Measurements from ENCODE around the gene PDE11A.

PDE11A gene

DNA sequence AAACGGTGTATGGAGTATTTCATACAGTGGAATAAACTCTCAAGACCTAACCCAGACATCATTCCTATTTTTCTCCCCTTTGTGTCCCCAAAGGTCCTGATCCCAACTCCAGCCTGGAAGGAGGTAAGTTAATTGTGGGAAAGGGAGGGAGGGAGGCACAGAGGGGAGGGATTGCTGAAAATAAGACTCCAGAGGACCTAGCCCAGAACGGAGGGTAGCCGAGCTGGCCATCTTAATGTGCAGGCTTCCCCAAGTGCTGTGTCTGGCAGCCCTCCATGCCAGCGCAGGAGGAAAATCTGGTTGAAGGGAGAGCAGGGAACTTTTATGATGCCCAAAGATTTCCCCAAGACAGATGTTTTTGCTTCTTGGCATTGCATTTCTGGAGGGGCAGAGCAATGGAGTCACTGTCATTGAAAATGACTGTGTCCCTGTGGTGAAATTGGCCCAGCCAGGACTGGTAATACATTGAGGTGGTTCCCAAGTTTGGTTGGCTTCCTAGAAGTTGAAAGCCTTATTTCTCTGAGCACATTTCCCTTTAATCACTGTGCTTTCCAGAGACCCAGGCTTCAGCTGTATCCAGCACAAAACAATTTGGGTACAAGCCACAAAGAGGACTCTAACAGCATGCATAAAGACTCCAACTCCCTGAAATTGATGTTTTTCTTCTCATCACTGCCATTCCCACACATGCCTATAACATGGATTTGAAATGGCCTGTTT, 477.3 kb downstream of the PDE11A start:
- DNase-seq (ENCODE audit: low read depth): no peak

- no peak for DNase-seq (ENCODE audit: low read depth)
Observed at GRCh38 chr2:177593402-177593801, 479.2 kb downstream of the PDE11A start.

- DNase-seq (ENCODE audit: low read depth): no peak
Observed at GRCh38 chr2:177592945-177593344, 479.6 kb downstream of the PDE11A start.

GRCh38 chr2:177592397-177592796, 480.2 kb downstream of the PDE11A start:
- DNase-seq (ENCODE audit: low read depth): no peak

GRCh38 chr2:177589186-177589585, 483.4 kb downstream of the PDE11A start:
- DNase-seq (ENCODE audit: low read depth): no peak

DNA sequence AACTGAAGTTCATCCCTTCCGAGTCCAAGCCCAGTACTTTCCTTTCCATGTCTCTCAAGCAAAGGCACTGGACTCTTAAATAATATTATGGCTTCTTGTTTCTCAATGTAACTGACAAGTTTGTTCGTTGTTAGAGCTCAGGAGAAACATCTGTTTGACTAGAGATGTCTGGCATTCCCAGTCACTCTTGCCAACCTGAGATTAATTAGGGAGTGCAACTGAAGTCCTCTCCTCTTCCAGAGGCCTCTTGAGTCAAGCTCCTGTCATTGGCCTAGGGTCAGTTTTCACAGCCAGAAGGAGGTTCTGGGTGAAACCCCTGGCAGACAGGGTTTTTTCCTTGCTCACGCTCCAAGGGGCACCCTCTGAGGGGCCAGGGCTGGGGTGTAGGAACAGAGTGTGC, 483.9 kb downstream of the PDE11A start:
- DNase-seq (ENCODE audit: low read depth): no peak

GRCh38 chr2:177587371-177587770, 485.2 kb downstream of the PDE11A start:
- DNase-seq (ENCODE audit: low read depth): no peak

DNA sequence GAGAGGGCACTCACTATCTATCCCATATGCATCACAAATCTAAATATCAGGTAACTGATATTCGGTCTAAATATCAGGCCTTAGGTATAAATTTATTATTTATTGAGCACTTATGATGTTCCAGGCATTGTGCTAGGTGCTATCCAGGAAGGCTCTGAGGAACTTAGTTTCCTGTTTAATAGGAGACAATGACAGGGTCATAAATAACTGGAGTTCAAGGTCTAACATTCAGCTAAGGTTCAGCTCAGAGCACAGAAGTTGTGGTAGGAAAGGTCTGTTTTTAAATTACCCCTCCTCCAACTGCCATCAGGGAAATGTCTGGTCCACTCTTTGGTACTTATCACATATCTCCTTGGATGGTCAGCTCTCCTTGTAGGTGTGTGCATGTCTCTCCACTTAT, 486.4 kb downstream of the PDE11A start:
- no peak for DNase-seq (ENCODE audit: low read depth)

GRCh38 chr2:177585234-177585863, 487.2 kb downstream of the PDE11A start:
- no peak for DNase-seq (ENCODE audit: low read depth)

- no peak for DNase-seq (ENCODE audit: low read depth)
Observed at GRCh38 chr2:177584030-177584692, 488.4 kb downstream of the PDE11A start.

DNA sequence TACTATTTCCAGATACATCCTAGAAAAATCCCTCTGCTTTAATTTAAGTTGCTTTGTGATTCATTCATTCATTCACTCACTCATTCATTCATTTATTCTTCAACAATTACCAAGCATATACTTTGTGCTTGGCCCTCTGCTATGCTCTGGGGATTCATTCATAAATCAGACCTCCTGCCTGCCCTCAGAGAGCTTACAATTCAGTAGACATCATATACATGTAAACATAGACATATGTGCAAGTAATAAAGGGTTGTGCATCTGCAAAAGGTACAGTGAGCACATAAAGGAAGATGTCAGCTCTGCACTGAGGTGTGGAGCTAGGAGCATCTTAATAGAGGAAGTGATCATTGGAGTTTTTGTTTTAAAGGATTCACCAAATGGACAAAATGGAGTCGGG, 490.6 kb downstream of the PDE11A start:
- DNase-seq (ENCODE audit: low read depth): no peak

DNA sequence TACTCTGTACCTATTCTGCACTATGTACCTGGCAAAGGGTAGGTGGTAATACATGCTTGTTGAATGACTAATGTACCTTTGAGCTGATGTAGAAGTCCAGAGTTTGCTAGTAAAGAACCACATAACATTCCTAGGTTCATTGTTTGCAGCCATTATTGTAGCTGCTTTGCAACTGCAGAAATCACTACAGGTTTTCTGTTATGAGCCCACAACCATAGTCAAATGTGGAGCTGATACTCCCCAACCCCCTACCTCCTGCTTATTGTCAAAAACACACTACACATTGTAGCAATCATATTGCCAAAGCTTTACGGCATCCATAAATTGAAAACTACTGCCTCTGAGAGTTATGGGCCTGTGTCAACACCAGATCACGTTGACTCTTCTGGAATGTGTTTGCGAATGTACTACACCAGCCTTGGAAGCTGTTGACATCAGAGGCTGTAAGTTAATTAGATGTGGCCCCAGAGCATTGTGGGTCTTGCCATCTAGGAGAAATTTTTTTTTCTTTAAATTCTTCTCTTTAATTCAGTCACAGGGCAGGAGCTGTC, 493.0 kb downstream of the PDE11A start:
- DNase-seq (ENCODE audit: low read depth): no peak

GRCh38 chr2:177578454-177578853, 494.1 kb downstream of the PDE11A start:
- no peak for DNase-seq (ENCODE audit: low read depth)

DNA sequence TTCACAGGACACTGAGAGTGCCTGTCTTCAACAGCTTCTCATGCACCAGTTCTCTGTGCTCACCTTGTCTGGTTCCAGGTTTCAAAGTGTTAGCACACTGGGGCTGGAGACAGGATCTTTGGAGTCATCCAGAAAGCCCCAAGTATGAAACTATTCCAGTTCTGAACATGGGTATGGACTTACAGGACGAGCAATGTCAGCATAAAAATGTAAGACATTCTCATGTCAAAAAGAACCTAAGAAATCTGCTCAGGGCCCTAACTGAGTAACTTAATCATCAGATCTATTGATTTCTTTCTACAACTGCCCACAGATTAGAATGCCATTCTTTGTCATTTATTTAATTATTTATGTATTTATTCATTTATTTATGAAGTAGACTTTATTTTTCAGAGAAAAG, 495.5 kb downstream of the PDE11A start:
- no peak for DNase-seq (ENCODE audit: low read depth)

GRCh38 chr2:177575358-177575757, 497.2 kb downstream of the PDE11A start:
- DNase-seq (ENCODE audit: low read depth): no peak

DNA sequence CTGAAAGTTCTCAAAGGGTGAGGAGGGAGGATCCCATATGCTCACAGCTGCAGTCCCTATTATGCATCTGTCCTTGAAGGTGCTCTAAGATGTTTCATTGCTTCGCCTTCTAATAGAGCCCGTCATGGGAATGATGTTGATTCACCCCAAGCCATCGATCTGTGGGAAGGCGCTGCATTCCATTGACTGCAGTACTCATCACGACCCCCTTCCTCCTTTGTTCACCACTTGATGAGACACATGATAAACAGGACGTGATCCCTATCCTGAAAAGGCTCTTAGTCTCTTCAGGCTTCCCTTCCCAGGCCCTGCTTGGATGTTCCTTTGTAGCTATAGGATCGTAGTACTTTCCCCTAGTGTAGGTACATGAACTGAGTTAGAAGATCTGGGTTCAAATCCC, 498.2 kb downstream of the PDE11A start:
- DNase-seq (ENCODE audit: low read depth): no peak
